OCI-LY7 (cell line): ENCODE data around the gene SEC22C. TPM values are rescaled to one million over a fixed set of nuclear protein-coding genes. Genes with fewer than 3 reads are reported as not detected.

Experiments
- BruUV-seq: library from RNA; stranded (reverse); fragments of 400-500 nt; replicated peaks from 2 replicates; lab custom pipeline; 2021; lab: Mats Ljungman, UMichigan
- CTCF ChIA-PET: fragments of 300-600 bp; sonication (Branson Sonifier 250); formaldehyde crosslinking; loops from one replicate; lab custom pipeline; 2022; ENCODE audit warnings: antibody characterized with exemption; ENCODE audit not compliant: unreplicated experiment; lab: Charles Lee
- POLR2A ChIA-PET: fragments of 300-600 bp; sonication (Branson Sonifier 250); formaldehyde crosslinking; loops from one replicate; lab custom pipeline; 2022; ENCODE audit warnings: antibody characterized with exemption; lab: Charles Lee
- DNase-seq: peaks from one replicate; pipeline ENCODE4 v3.0.0-alpha.2; 2015; ENCODE audit warnings: low spot score
- H2AFZ ChIP-seq: fragments of 200-600 bp; sonication (generic), shearing (Covaris generic); 2 replicates; pipeline ENCODE4 v1.6.1; 2014; ENCODE audit warnings: mild to moderate bottlenecking, antibody characterized with exemption, low read length, moderate library complexity
- H3K27ac ChIP-seq: fragments of 200-600 bp; sonication (generic); 2 replicates; pipeline ENCODE4 v1.5.1; 2014; ENCODE audit warnings: mixed run types, low read depth, mild to moderate bottlenecking, moderate library complexity, low read length, inconsistent platforms; ENCODE audit not compliant: poor library complexity, severe bottlenecking
- H3K36me3 ChIP-seq: fragments of 200-600 bp; sonication (generic); 2 replicates; pipeline ENCODE4 v1.6.1; 2014; ENCODE audit warnings: mild to moderate bottlenecking, antibody characterized with exemption, low read length, moderate library complexity, mixed read lengths; ENCODE audit not compliant: insufficient read depth
- H3K4me1 ChIP-seq: fragments of 200-600 bp; sonication (generic); 2 replicates; pipeline ENCODE4 v1.5.1; 2014; ENCODE audit warnings: mild to moderate bottlenecking, low read length; ENCODE audit not compliant: insufficient read depth, poor library complexity, severe bottlenecking
- H3K4me2 ChIP-seq: fragments of 200-600 bp; sonication (generic); 2 replicates; pipeline ENCODE4 v1.6.1; 2014; ENCODE audit warnings: mild to moderate bottlenecking, low read length
- H3K4me3 ChIP-seq: fragments of 200-600 bp; sonication (generic); 2 replicates; pipeline ENCODE4 v1.5.1; 2014; ENCODE audit warnings: mild to moderate bottlenecking, low read depth, low read length; ENCODE audit not compliant: poor library complexity, severe bottlenecking
- H3K79me2 ChIP-seq: fragments of 200-600 bp; sonication (generic); 2 replicates; pipeline ENCODE4 v1.6.1; 2016; ENCODE audit warnings: low read depth, mild to moderate bottlenecking, low read length, moderate library complexity, mixed read lengths; ENCODE audit not compliant: insufficient read depth
- H3K9me2 ChIP-seq: fragments of 200-600 bp; sonication (generic); 2 replicates; pipeline ENCODE4 v1.6.1; 2016; ENCODE audit warnings: mild to moderate bottlenecking, low read length, mixed read lengths; ENCODE audit not compliant: insufficient read depth
- H3K9me3 ChIP-seq: fragments of 200-600 bp; sonication (generic); 2 replicates; pipeline ENCODE4 v1.6.1; 2014; ENCODE audit warnings: mild to moderate bottlenecking, mixed run types, low read length, mixed read lengths
- H4K20me1 ChIP-seq: fragments of 200-600 bp; sonication (generic); 2 replicates; pipeline ENCODE4 v1.6.1; 2014; ENCODE audit warnings: mild to moderate bottlenecking, antibody characterized with exemption, low read length, moderate library complexity, mixed read lengths; ENCODE audit not compliant: insufficient read depth
- EZH2phosphoT487 ChIP-seq: fragments of 200-600 bp; sonication (generic); IDR thresholded peaks from 2 replicates; pipeline ENCODE4 v1.6.1; 2018; ENCODE audit warnings: low read depth, borderline replicate concordance, mild to moderate bottlenecking, mixed run types, antibody characterized with exemption, low read length, moderate library complexity, mixed read lengths
- intact Hi-C: fragments of 100-400 bp; cut with micrococcal nuclease; formaldehyde crosslinking; loops from one replicate; pipeline ENCODE4 v1.10.0; 2022; ENCODE audit not compliant: unreplicated experiment
- total RNA-seq, 2 experiments: library from RNA; depleted of rRNA in 1 of 2; stranded (reverse); fragments of >200 nt in 1 of 2; shearing (Covaris generic) in 1 of 2; gene quantifications; 2 replicates each; pipeline ENCODE4 v1.2.3, GENCODE V29; 2014 to 2022
- TF ChIP-seq, protein P1 (sequence below): fragments of 200-600 bp; sonication (generic); conservative IDR thresholded peaks from 2 replicates; pipeline ENCODE4 v1.5.1; 2014; ENCODE audit warnings: mild to moderate bottlenecking, antibody characterized with exemption, low read length, moderate library complexity, mixed read lengths

Gene SEC22C
- total RNA-seq, 2 experiments from 2014 or later: 33.0 to 36.2 TPM

GRCh38 chr3:42505849-42506410 lies 75.8 kb downstream of the SEC22C start:
- no peak overlapping the region for H3K27ac ChIP-seq
- no peaks in the 10 kb centered on the region for H4K20me1 ChIP-seq
- H3K36me3 ChIP-seq: no peaks in the 10 kb centered on the region
- H3K4me1 ChIP-seq: peaks cover 16% of the 10 kb centered on the region
- BruUV-seq: no TSS peak
- H3K9me3 ChIP-seq: no peaks in the 10 kb centered on the region
- H3K4me3 ChIP-seq: no peak overlapping the region
- ChIA-PET POLR2A (no interaction called here), CTCF (no interaction called here)
- H3K4me2 ChIP-seq: no peak overlapping the region
- TF ChIP-seq, protein P1, sequence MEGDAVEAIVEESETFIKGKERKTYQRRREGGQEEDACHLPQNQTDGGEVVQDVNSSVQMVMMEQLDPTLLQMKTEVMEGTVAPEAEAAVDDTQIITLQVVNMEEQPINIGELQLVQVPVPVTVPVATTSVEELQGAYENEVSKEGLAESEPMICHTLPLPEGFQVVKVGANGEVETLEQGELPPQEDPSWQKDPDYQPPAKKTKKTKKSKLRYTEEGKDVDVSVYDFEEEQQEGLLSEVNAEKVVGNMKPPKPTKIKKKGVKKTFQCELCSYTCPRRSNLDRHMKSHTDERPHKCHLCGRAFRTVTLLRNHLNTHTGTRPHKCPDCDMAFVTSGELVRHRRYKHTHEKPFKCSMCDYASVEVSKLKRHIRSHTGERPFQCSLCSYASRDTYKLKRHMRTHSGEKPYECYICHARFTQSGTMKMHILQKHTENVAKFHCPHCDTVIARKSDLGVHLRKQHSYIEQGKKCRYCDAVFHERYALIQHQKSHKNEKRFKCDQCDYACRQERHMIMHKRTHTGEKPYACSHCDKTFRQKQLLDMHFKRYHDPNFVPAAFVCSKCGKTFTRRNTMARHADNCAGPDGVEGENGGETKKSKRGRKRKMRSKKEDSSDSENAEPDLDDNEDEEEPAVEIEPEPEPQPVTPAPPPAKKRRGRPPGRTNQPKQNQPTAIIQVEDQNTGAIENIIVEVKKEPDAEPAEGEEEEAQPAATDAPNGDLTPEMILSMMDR: no peak
- TF ChIP-seq EZH2phosphoT487: no peak
- intact Hi-C loops: no loop called here
- no peak for DNase-seq
- H3K9me2 ChIP-seq: no peaks in the 10 kb centered on the region
- no peak overlapping the region for H2AFZ ChIP-seq
- no peaks in the 10 kb centered on the region for H3K79me2 ChIP-seq

DNA sequence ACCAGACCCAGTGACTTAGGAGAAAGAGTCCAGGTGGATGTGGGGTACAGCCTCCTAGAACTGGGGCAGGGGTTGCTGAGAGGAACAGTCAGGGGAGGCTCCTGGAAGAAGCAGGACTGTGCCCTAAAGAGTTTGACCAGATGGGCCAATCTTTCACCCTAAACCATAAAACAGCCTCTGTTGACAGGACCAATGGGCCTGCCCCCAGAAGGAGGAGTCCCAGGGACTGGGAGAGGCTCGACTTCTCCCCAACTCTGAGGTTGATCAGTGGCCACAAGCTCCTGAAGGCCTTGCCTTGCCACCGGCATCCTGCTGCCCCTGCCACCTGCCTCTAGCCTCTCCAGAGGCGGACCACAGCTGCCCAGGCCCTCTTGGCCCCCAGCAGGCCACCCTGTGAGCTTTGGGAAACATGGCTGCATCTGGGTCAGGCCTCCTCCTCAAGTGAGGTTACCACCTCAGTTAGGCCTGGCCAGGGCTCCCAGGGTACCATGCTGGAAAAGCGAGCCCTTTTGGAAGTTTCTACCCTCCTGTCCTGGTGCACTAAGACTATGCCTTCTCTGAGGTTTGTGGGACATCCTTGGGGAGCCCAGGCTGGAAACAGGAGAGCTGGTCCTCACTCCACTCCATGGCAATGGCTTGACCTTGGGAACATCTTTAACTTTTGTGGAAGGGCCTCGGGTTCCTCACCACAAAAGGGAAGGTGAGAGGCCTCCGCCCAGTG lies 76.5 kb downstream of the SEC22C start:
- H3K9me2 ChIP-seq: no peaks in the 10 kb centered on the region
- no peak overlapping the region for H3K4me3 ChIP-seq
- no peak overlapping the region for H3K4me2 ChIP-seq
- no peaks in the 10 kb centered on the region for H4K20me1 ChIP-seq
- H3K27ac ChIP-seq: no peak overlapping the region
- no peaks in the 10 kb centered on the region for H3K79me2 ChIP-seq
- no peak overlapping the region for H2AFZ ChIP-seq
- no TSS peak for BruUV-seq
- no peaks in the 10 kb centered on the region for H3K36me3 ChIP-seq
- intact Hi-C loops: no loop called here
- CTCF ChIA-PET: no interaction called here
- peaks cover 16% of the 10 kb centered on the region for H3K4me1 ChIP-seq
- no peak for DNase-seq
- H3K9me3 ChIP-seq: no peaks in the 10 kb centered on the region
- POLR2A ChIA-PET: no interaction called here
- TF ChIP-seq, protein P1: no peak
- TF ChIP-seq EZH2phosphoT487: no peak
